GM12878 (cell line): Measurements from ENCODE around the gene S100A10. TPM values are rescaled to one million over a fixed set of nuclear protein-coding genes. Genes with fewer than 3 reads are reported as not detected.

Experiments
- ATAC-seq: fragments of 200-7000 bp; cut with Tn5 transposase; 3 replicates; pipeline ENCODE4 v1.9.1; 2020; ENCODE audit warnings: mild to moderate bottlenecking, moderate library complexity
- BruUV-seq: library from RNA; stranded (reverse); fragments of 400-500 nt; replicated peaks from 2 replicates; lab custom pipeline; 2021; lab: Mats Ljungman, UMichigan
- CTCF ChIA-PET: fragments of 300-600 bp; sonication (Branson Sonifier 250); formaldehyde crosslinking; extraction: SDS; loops from one replicate; lab custom pipeline; 2021; ENCODE audit warnings: inconsistent platforms; lab: Yijun Ruan, JAX
- POLR2A ChIA-PET: fragments of 350-600 bp; formaldehyde crosslinking; extraction: SDS; loops from one replicate; lab custom pipeline; 2021; ENCODE audit warnings: inconsistent platforms; lab: Charles Lee
- RAD21 ChIA-PET: fragments of 300-600 bp; sonication (Branson Sonifier 250); formaldehyde crosslinking; loops from one replicate; lab custom pipeline; 2023; ENCODE audit warnings: antibody characterized with exemption; ENCODE audit not compliant: unreplicated experiment; lab: Charles Lee
- SMC1A ChIA-PET: fragments of 300-600 bp; sonication (Branson Sonifier 250); formaldehyde crosslinking; loops from one replicate; lab custom pipeline; 2023; ENCODE audit not compliant: unreplicated experiment, uncharacterized antibody; lab: Charles Lee
- DNase-seq: peaks from one replicate; pipeline ENCODE4 v3.0.0-alpha.2; 2011; ENCODE audit warnings: low read depth, low spot score
- FAIRE-seq: peaks from 3 replicates; lab custom pipeline; 2011; peaks lifted over from hg19 to GRCh38; lab: Jason Lieb, UNC
- H2AFZ ChIP-seq: 2 replicates; pipeline ENCODE4 v1.6.0; 2011; ENCODE audit warnings: low read depth, low read length, control low read depth; ENCODE audit not compliant: control insufficient read depth
- H3K27ac ChIP-seq: 2 replicates; pipeline ENCODE4 v1.5.1; 2011; ENCODE audit warnings: control low read depth; ENCODE audit not compliant: control insufficient read depth, insufficient read depth
- H3K27me3 ChIP-seq, 2 experiments: replicated peaks in 1 of 2; 2 replicates each; pipeline versions ENCODE4 v1.6.0 to v1.6.1; 2011; ENCODE audit warnings: low read length in 1 of 2; ENCODE audit not compliant: control insufficient read depth in 2 of 2, insufficient read depth in 2 of 2
- H3K36me3 ChIP-seq, 2 experiments: 2 replicates each; pipeline ENCODE4 v1.5.1; 2011; ENCODE audit warnings: low read length in 1 of 2; ENCODE audit not compliant: control insufficient read depth in 2 of 2, insufficient read depth in 2 of 2
- H3K4me1 ChIP-seq: 2 replicates; pipeline ENCODE4 v1.6.1; 2011; ENCODE audit warnings: mild to moderate bottlenecking, low read length, moderate library complexity, mixed read lengths; ENCODE audit not compliant: control insufficient read depth, insufficient read depth
- H3K4me2 ChIP-seq: 2 replicates; pipeline ENCODE4 v1.6.0; 2011; ENCODE audit warnings: control low read depth; ENCODE audit not compliant: control insufficient read depth, insufficient read depth
- H3K4me3 ChIP-seq: fragments of 200-600 bp; sonication (generic); 2 replicates; pipeline ENCODE4 v1.5.1; 2016
- H3K79me2 ChIP-seq: 2 replicates; pipeline ENCODE4 v1.6.0; 2011; ENCODE audit warnings: low read length; ENCODE audit not compliant: control insufficient read depth, insufficient read depth
- H3K9ac ChIP-seq: 2 replicates; pipeline ENCODE4 v1.8.0; 2011; ENCODE audit warnings: low read length, control low read depth, mixed read lengths; ENCODE audit not compliant: control insufficient read depth, insufficient read depth
- H3K9me3 ChIP-seq: replicated peaks from 3 replicates; pipeline ENCODE4 v1.5.1; 2011; ENCODE audit warnings: mild to moderate bottlenecking, low read length; ENCODE audit not compliant: control insufficient read depth, insufficient read depth
- H4K20me1 ChIP-seq: 2 replicates; pipeline ENCODE4 v1.6.0; 2011; ENCODE audit not compliant: control insufficient read depth, insufficient read depth
- CBFB ChIP-seq: IDR thresholded peaks from 2 replicates; pipeline ENCODE4 v1.6.1; 2016; ENCODE audit warnings: antibody characterized with exemption, low read depth
- ETV6 ChIP-seq, 2 experiments: fragments of 450-650 bp in 1 of 2; IDR thresholded peaks in 1 of 2; conservative IDR thresholded peaks in 1 of 2; 2 replicates each; pipeline ENCODE4 v1.6.1; 2014; ENCODE audit warnings: antibody characterized with exemption in 1 of 2, borderline replicate concordance in 1 of 2, low read depth in 1 of 2, mild to moderate bottlenecking in 1 of 2, moderate library complexity in 1 of 2
- KDM1A ChIP-seq: fragments of 200-600 bp; sonication (generic); IDR thresholded peaks from 2 replicates; pipeline ENCODE4 v1.6.1; 2016; ENCODE audit warnings: borderline replicate concordance
- NFYA ChIP-seq: IDR thresholded peaks from 2 replicates; pipeline ENCODE4 v1.6.1; 2011; ENCODE audit warnings: low read depth, mild to moderate bottlenecking, low read length, improper control_type of control experiment, borderline replicate concordance
- SUPT20H ChIP-seq: IDR thresholded peaks from 2 replicates; pipeline ENCODE4 v1.6.1; 2011; ENCODE audit warnings: low read depth, mild to moderate bottlenecking, low read length, moderate library complexity, borderline replicate concordance; ENCODE audit not compliant: control insufficient read depth
- WGBS: methylation state at CpG from one replicate; pipeline ENCODE4 v1.1.6; 2016; ENCODE audit warnings: low lambda C conversion rate; ENCODE audit not compliant: insufficient replicate concordance, insufficient coverage; ENCODE audit errors: missing lambda C conversion rate; 5-methylcytosine and 5-hydroxymethylcytosine counted together
- in situ Hi-C: fragments of 300-500 bp; cut with MboI; formaldehyde crosslinking; loops from 9 replicates; pipeline ENCODE4 v1.14.3; 2018; ENCODE audit warnings: mixed read lengths
- intact Hi-C: fragments of 100-400 bp; cut with micrococcal nuclease; formaldehyde crosslinking; loops from one replicate; pipeline ENCODE4 v1.14.2; 2022; ENCODE audit not compliant: unreplicated experiment
- polyA plus RNA-seq, 11 experiments: library from polyadenylated mRNA; depleted of rRNA in 4 of 11; unstranded in 6 of 11; stranded (reverse) in 5 of 11; fragments of >200 nt; fragmentation: Nextera tagmentation in 4 of 11; fragmentation: Illumina TruSeq in 1 of 11; extraction: Ambion mirVana in 4 of 11; extraction: Trizol in 1 of 11; gene quantifications; 1 replicate in 1 of 11; 2 replicates in 10 of 11; pipeline versions ENCODE4 v1.2.1 to v1.2.3, GENCODE V29; 2011 to 2016; ENCODE audit warnings: inconsistent platforms in 2 of 11, missing spikeins in 2 of 11, low read depth in 1 of 11
- total RNA-seq, 4 experiments: library from RNA; depleted of rRNA in 3 of 4; stranded (reverse); fragments of >200 nt in 3 of 4; fragmentation: Illumina TruSeq in 1 of 4; extraction: Trizol in 1 of 4; gene quantifications; 2 replicates each; pipeline versions ENCODE4 v1.2.1 to v1.2.3, GENCODE V29; 2013 to 2021
- TF ChIP-seq, protein P1 (sequence below): IDR thresholded peaks from 2 replicates; pipeline ENCODE4 v1.6.1; 2011; ENCODE audit warnings: borderline replicate concordance, low read depth, mild to moderate bottlenecking, moderate library complexity, low read length; ENCODE audit not compliant: insufficient read depth, poor library complexity, severe bottlenecking
- TF ChIP-seq, protein P2 (sequence below): IDR thresholded peaks from 2 replicates; pipeline ENCODE4 v1.6.1; 2012; ENCODE audit warnings: mild to moderate bottlenecking, low read depth, low read length
- TF ChIP-seq, protein P3 (sequence below): IDR thresholded peaks from 2 replicates; pipeline ENCODE4 v1.6.1; 2012; ENCODE audit warnings: low read depth, low read length, improper control_type of control experiment

S100A10 gene
- total and polyA plus RNA-seq, 10 of the 15 experiments (the other 5 are each of a cell fraction or from before 2014, with no cell fraction given): 0.18 to 2.8 (median 0.61) TPM; not detected in 2

DNA sequence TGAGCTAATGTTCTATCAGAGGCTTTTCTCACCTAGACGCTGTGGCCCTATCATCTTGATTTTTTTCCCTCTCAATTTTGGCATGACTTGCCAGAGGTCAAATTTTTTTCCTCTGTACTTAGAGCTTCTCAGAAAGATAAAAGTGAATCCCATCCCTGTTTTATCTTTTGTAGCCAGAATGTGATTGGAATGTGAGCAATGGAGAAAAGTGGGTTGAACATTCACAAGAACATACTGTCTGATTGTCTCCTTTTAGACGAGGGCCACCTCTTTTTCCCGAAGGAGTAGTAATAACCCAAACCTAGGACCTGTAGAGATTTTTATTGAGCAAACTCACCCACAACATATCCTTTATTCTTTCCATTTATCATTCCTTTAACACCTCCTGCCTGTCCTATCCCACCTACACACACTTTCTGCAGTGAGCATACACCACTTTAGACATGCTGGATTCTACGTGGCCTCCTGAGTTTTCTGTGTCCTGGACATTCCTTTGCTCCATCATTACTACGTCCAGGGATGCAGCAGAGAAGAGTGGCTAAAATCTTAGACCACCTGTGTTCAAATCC, 15.9 kb downstream of the S100A10 start:
- FAIRE-seq: no peak
- no TSS peak for BruUV-seq
- RAD21 ChIA-PET: no interaction called here
- in situ Hi-C loops: no loop called here
- 54% methylated on average over 5 of the region's 5 CpGs for WGBS
- peaks cover 0 to 12% of the 10 kb centered on the region in 2 experiments; a peak in 2 of 4 replicates for H3K27me3 ChIP-seq
- no peak overlapping the region for H3K9ac ChIP-seq
- SMC1A ChIA-PET: interaction anchor here (3.8 kb wide), 1 partner anchor 23 kb away, joined by 12 read pairs; no protein-coding TSS in a partner anchor
- no peaks in the 10 kb centered on the region for H3K36me3 ChIP-seq
- H3K4me3 ChIP-seq: no peak overlapping the region
- intact Hi-C loops: no loop called here
- no peak for ATAC-seq
- no peak for TF ChIP-seq CBFB
- TF ChIP-seq, protein P1, sequence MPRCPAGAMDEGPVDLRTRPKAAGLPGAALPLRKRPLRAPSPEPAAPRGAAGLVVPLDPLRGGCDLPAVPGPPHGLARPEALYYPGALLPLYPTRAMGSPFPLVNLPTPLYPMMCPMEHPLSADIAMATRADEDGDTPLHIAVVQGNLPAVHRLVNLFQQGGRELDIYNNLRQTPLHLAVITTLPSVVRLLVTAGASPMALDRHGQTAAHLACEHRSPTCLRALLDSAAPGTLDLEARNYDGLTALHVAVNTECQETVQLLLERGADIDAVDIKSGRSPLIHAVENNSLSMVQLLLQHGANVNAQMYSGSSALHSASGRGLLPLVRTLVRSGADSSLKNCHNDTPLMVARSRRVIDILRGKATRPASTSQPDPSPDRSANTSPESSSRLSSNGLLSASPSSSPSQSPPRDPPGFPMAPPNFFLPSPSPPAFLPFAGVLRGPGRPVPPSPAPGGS: no peak
- no peak overlapping the region for H3K27ac ChIP-seq
- CTCF ChIA-PET: interaction anchor here (1.6 to 3.0 kb wide), 3 partner anchors 10 to 24 kb away, joined by 4 to 14 read pairs (median 11); no protein-coding TSS in a partner anchor
- no peaks in the 10 kb centered on the region for H3K9me3 ChIP-seq
- no peaks in the 10 kb centered on the region for H3K4me1 ChIP-seq
- no peak overlapping the region for H2AFZ ChIP-seq
- no peak overlapping the region for H3K4me2 ChIP-seq
- H4K20me1 ChIP-seq: no peaks in the 10 kb centered on the region
- no peak for DNase-seq
- POLR2A ChIA-PET: no interaction called here
- H3K79me2 ChIP-seq: no peaks in the 10 kb centered on the region

DNA sequence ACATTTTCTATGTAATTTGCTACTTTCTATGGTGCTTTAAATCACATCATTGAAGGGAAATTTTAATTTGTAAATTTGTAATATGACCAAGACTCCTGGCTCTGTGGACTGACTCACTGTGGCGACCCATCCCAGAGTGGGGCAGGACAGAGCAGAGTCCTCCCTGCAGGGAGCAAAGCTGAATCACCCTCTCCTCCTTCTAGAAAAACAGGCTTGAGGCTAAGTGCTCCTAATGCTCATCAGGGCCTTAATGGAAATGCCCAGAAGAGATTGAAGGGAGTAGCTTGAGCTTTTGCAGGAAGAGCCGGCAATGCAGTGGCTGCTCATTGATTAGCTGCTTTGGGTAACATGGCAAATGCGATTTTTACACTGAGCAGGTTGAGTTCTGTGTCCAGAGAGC, 16.8 kb downstream of the S100A10 start:
- no peak for FAIRE-seq
- no peak overlapping the region for H3K4me2 ChIP-seq
- TF ChIP-seq, protein P2, sequence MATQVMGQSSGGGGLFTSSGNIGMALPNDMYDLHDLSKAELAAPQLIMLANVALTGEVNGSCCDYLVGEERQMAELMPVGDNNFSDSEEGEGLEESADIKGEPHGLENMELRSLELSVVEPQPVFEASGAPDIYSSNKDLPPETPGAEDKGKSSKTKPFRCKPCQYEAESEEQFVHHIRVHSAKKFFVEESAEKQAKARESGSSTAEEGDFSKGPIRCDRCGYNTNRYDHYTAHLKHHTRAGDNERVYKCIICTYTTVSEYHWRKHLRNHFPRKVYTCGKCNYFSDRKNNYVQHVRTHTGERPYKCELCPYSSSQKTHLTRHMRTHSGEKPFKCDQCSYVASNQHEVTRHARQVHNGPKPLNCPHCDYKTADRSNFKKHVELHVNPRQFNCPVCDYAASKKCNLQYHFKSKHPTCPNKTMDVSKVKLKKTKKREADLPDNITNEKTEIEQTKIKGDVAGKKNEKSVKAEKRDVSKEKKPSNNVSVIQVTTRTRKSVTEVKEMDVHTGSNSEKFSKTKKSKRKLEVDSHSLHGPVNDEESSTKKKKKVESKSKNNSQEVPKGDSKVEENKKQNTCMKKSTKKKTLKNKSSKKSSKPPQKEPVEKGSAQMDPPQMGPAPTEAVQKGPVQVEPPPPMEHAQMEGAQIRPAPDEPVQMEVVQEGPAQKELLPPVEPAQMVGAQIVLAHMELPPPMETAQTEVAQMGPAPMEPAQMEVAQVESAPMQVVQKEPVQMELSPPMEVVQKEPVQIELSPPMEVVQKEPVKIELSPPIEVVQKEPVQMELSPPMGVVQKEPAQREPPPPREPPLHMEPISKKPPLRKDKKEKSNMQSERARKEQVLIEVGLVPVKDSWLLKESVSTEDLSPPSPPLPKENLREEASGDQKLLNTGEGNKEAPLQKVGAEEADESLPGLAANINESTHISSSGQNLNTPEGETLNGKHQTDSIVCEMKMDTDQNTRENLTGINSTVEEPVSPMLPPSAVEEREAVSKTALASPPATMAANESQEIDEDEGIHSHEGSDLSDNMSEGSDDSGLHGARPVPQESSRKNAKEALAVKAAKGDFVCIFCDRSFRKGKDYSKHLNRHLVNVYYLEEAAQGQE: no peak
- TF ChIP-seq SUPT20H (no peak), NFYA (no peak), ETV6 (conservative IDR thresholded peaks at IDR 0.05 in 1 of 2, IDR thresholded peaks at IDR 0.05 in 1 of 2; ENCODE audit: borderline replicate concordance in 1 of 2, low read depth in 1 of 2) (no peak), KDM1A (no peak)
- TF ChIP-seq, protein P3, sequence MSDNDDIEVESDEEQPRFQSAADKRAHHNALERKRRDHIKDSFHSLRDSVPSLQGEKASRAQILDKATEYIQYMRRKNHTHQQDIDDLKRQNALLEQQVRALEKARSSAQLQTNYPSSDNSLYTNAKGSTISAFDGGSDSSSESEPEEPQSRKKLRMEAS: no peak
- TF ChIP-seq, protein P1: no peak

More for the DNA sequence above, 16.8 kb downstream of the S100A10 start:
- H3K4me1 ChIP-seq: no peaks in the 10 kb centered on the region
- intact Hi-C loops (no loop called here), in situ Hi-C loops (no loop called here)
- no TSS peak for BruUV-seq
- ChIA-PET CTCF (interaction anchor here (1.6 to 3.0 kb wide), 3 partner anchors 9 to 25 kb away, joined by 4 to 14 read pairs (median 11); no protein-coding TSS in a partner anchor), POLR2A (no interaction called here), RAD21 (no interaction called here), SMC1A (interaction anchor here (1.1 to 3.8 kb wide), 2 partner anchors 9 to 24 kb away, joined by 4 to 12 read pairs; no protein-coding TSS in a partner anchor)
- 39% methylated on average over 3 of the region's 3 CpGs for WGBS
- H3K79me2 ChIP-seq: no peaks in the 10 kb centered on the region
- peaks cover 0 to 9% of the 10 kb centered on the region in 2 experiments; a peak in 2 of 4 replicates for H3K27me3 ChIP-seq
- no peak overlapping the region for H3K9ac ChIP-seq
- no peak for ATAC-seq
- no peaks in the 10 kb centered on the region for H3K36me3 ChIP-seq
- H3K9me3 ChIP-seq: no peaks in the 10 kb centered on the region
- no peak overlapping the region for H2AFZ ChIP-seq
- no peak for DNase-seq
- H3K27ac ChIP-seq: no peak overlapping the region
- H4K20me1 ChIP-seq: no peaks in the 10 kb centered on the region
- H3K4me3 ChIP-seq: no peak overlapping the region
